ENCODE data around the gene SNCB. TPM values are rescaled to one million over a fixed set of nuclear protein-coding genes. Genes with fewer than 3 reads are reported as not detected.

SNCB gene
- total and polyA plus RNA-seq, 4 donors: 13.6 to 271 (median 157) TPM

DNA sequence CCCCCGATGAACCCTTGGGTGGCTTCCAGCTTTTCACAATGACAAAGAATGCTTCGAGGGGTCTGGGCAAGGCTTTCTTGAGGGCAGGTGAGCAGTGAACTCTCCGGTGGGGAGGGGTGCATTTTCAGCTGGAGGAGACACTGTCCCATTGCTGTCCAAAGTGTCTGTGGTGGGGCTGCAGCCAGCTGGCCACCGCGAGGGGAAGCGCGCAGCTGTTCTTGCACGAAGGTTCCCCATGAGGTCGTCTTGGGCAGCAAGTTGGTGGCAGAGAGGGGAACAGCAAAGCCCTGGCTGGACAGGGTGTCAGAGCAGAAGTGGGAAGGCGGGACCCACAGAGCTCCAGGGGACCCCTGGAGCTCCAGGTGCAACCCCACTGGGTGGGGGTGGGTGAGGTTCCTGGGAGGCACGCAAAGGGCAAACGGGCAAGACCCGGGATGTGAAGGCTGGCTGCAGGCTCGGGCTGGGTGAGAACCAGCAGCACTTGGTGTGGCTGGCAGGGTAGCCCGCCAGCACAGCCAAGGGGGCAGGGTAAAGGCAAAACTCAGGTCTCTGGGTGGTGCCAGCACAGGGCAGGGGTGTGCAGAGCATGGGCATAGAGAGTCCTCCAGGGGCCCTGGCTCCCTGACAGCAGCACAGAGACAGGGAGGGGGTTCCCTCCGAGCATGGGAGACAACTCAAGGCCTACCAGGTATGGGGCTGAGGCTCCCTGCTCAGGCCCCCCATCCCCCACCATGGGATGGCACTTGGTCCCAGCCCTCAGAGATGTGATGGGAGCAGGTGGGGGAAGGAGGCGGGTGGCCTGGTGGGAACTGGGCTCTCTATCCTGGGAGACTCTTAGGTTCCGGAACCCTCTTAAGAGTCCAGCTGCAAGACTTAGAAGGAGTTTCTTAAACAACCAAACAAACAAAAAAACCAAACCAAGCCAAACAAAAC lies 43.6 kb upstream of the SNCB start:
- Histone ChIP-seq H3K27ac (ENCODE audit: low read depth, low read length) (no peak overlapping the region), H3K27me3 (ENCODE audit: control insufficient read depth, insufficient read depth, low read length) (peaks cover 8% of the 10 kb centered on the region), H3K36me3 (ENCODE audit: control insufficient read depth, insufficient read depth, low read length) (no peaks in the 10 kb centered on the region), H3K4me3 (ENCODE audit: low read depth, low read length) (no peak overlapping the region), H3K9me3 (ENCODE audit: control insufficient read depth, insufficient read depth, low read length) (no peaks in the 10 kb centered on the region), H3K4me1 (ENCODE audit: control insufficient read depth, insufficient read depth, low read length) (peaks cover 13% of the 10 kb centered on the region)
- WGBS (ENCODE audit: insufficient coverage): 83% methylated on average over 15 of the region's 18 CpGs
- no peak for DNase-seq (ENCODE audit: low read depth in 4 of 6, low spot score in 6 of 6)

DNA sequence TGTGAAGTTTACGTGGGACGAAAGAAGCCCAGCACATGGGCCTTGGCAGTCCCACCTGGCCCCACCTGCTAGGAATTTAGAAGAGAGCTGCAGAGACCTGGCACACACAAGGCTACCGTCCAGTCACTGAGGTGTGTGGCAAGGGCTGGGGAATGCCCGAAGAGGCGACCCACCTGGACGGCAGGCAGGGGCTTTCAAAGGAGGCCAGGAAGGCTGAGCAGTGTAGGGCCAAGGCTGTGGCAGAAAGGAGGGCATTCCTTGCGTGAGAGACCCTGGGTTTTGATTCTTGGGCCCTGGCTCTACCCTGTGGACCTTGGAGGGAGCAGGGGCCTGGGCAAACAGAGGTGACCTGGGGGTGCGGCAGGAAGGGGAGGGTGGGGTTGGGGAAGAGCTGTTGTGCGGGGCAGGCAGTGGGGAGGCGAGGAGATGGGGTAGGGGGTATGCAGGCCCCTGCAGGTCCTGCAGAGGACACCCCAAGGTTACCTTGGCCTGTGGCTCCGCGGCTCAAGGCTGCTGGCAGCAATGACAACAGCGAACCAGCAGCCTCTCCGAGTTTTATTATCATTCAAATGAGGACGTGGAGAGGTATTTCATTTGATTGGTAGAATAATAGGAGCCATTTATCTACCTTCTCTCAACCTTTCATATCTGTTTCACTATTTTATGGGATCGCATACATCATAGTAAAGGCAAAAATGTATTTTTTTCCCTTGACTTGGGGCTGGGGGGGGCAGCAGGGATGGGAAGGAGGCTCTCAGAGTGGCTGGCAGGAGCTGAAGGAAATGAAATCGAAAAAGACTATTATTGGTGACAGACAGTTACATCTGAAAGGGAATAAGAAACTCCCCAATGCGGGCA lies 41.8 kb upstream of the SNCB start:
- H3K36me3 ChIP-seq (ENCODE audit: control insufficient read depth, insufficient read depth, low read length): no peaks in the 10 kb centered on the region
- H3K27me3 ChIP-seq (ENCODE audit: control insufficient read depth, insufficient read depth, low read length): peaks cover 4% of the 10 kb centered on the region
- H3K9me3 ChIP-seq (ENCODE audit: control insufficient read depth, insufficient read depth, low read length): no peaks in the 10 kb centered on the region
- H3K4me3 ChIP-seq (ENCODE audit: low read depth, low read length): no peak overlapping the region
- no peak overlapping the region for H3K27ac ChIP-seq (ENCODE audit: low read depth, low read length)
- peaks cover 10% of the 10 kb centered on the region for H3K4me1 ChIP-seq (ENCODE audit: control insufficient read depth, insufficient read depth, low read length)
- WGBS (ENCODE audit: insufficient coverage): 75% methylated on average over 10 of the region's 18 CpGs
- peak in 1 of 6 donors; percentile 65 for DNase-seq (ENCODE audit: low read depth in 4 of 6, low spot score in 6 of 6)

DNA sequence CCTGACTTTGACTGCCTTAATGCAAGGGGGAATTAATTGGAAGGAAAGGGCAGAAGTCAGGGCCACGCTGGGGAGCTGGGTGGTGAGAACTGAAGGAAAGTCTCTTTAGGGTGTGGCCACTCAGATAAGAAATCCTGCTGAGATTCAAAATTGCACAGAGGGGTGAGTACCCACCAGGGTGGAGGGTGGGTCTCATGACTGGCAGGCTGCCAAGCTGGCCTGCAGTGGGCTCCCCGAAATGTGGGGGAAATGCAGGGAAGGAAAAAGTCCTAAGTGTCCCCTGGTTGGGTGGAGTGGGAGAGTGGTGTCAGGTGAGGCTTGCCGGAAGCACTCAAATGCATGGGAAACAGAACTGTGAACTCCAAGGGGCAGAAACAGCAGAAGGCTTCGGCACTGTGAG lies 41.1 kb upstream of the SNCB start:
- DNase-seq (ENCODE audit: low read depth in 4 of 6, low spot score in 6 of 6): no peak
- H3K36me3 ChIP-seq (ENCODE audit: control insufficient read depth, insufficient read depth, low read length): no peaks in the 10 kb centered on the region
- peaks cover 10% of the 10 kb centered on the region for H3K4me1 ChIP-seq (ENCODE audit: control insufficient read depth, insufficient read depth, low read length)
- WGBS (ENCODE audit: insufficient coverage): 93% methylated on average over 4 of the region's 4 CpGs
- H3K4me3 ChIP-seq (ENCODE audit: low read depth, low read length): no peak overlapping the region
- no peak overlapping the region for H3K27ac ChIP-seq (ENCODE audit: low read depth, low read length)
- H3K27me3 ChIP-seq (ENCODE audit: control insufficient read depth, insufficient read depth, low read length): peaks cover 4% of the 10 kb centered on the region
- no peaks in the 10 kb centered on the region for H3K9me3 ChIP-seq (ENCODE audit: control insufficient read depth, insufficient read depth, low read length)

DNA sequence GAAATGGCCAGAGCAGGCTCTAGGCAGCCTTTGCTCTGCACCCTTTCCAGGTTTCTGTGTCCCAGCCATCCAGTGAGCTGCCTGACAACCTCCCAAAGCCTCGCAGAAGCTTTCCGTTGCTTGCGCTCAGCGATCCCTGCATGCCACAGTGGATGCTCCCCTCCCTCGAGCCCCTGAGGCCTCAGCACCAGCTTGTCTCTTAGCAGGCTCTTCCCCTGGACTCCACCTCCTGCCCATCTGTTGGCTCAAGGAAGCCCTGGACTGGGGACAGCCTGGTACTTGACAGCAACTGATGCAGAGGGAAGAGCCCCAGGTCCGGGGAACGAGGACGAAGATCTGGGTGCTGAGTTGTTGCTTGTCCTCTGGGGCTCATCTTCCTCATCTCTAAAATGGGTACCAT lies 40.1 kb upstream of the SNCB start:
- peaks cover 10% of the 10 kb centered on the region for H3K4me1 ChIP-seq (ENCODE audit: control insufficient read depth, insufficient read depth, low read length)
- H3K4me3 ChIP-seq (ENCODE audit: low read depth, low read length): no peak overlapping the region
- DNase-seq (ENCODE audit: low read depth in 4 of 6, low spot score in 6 of 6): no peak
- no peaks in the 10 kb centered on the region for H3K36me3 ChIP-seq (ENCODE audit: control insufficient read depth, insufficient read depth, low read length)
- WGBS (ENCODE audit: insufficient coverage): 78% methylated on average over 8 of the region's 8 CpGs
- H3K27me3 ChIP-seq (ENCODE audit: control insufficient read depth, insufficient read depth, low read length): peaks cover 4% of the 10 kb centered on the region
- H3K9me3 ChIP-seq (ENCODE audit: control insufficient read depth, insufficient read depth, low read length): no peaks in the 10 kb centered on the region
- H3K27ac ChIP-seq (ENCODE audit: low read depth, low read length): no peak overlapping the region

DNA sequence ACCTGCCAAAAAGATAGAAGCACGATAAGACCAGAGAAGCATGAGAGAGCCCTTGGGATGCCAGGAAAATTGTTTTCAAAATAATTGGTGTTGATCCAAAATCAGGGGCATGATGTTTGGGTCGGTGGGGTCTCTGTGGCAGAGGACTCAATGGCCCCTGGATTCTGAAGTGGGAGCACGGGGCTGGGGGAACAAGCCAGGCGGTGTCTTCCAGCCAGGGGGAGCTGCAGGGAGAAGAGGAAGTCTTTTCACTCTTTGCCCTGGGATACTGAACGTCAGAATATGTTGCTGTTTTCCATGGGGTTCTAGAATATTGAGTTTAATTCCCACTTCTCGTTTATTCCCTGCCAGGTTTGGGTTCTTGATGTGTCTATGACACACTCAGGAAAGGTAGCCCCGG lies 37.3 kb upstream of the SNCB start:
- 71% methylated on average over 7 of the region's 7 CpGs for WGBS (ENCODE audit: insufficient coverage)

DNA sequence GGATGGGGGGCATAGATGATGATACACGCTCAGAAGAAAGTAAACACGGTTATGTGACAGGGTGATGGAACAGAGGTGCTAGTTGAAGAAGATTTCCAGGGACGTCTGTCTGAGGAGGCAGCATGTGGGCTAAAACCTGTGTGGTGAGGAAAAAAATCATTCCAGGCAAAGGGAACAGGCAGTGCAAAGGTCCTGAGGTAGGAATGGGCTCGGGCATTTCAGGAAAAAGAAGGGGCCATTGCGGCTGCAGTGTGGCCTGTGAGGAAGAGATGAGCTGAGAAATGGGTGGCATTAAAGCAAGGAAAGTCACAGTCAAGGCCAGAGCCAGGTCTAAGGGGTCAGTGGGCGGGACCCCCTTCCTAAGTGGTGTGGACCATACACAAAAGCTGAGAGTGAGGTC lies 35.2 kb upstream of the SNCB start:
- H3K4me1 ChIP-seq (ENCODE audit: control insufficient read depth, insufficient read depth, low read length): peaks cover 19% of the 10 kb centered on the region
- H3K27me3 ChIP-seq (ENCODE audit: control insufficient read depth, insufficient read depth, low read length): peaks cover 6% of the 10 kb centered on the region
- no peak overlapping the region for H3K4me3 ChIP-seq (ENCODE audit: low read depth, low read length)
- no peaks in the 10 kb centered on the region for H3K9me3 ChIP-seq (ENCODE audit: control insufficient read depth, insufficient read depth, low read length)
- no peak for DNase-seq (ENCODE audit: low read depth in 4 of 6, low spot score in 6 of 6)
- WGBS (ENCODE audit: insufficient coverage): 90% methylated on average over 6 of the region's 6 CpGs
- H3K27ac ChIP-seq (ENCODE audit: low read depth, low read length): no peak overlapping the region
- no peaks in the 10 kb centered on the region for H3K36me3 ChIP-seq (ENCODE audit: control insufficient read depth, insufficient read depth, low read length)

More for the DNA sequence above, 37.3 kb upstream of the SNCB start:
- Histone ChIP-seq H3K4me1 (ENCODE audit: control insufficient read depth, insufficient read depth, low read length) (peaks cover 16% of the 10 kb centered on the region), H3K27me3 (ENCODE audit: control insufficient read depth, insufficient read depth, low read length) (peaks cover 6% of the 10 kb centered on the region), H3K4me3 (ENCODE audit: low read depth, low read length) (no peak overlapping the region), H3K36me3 (ENCODE audit: control insufficient read depth, insufficient read depth, low read length) (no peaks in the 10 kb centered on the region), H3K27ac (ENCODE audit: low read depth, low read length) (no peak overlapping the region), H3K9me3 (ENCODE audit: control insufficient read depth, insufficient read depth, low read length) (no peaks in the 10 kb centered on the region)
- no peak for DNase-seq (ENCODE audit: low read depth in 4 of 6, low spot score in 6 of 6)

DNA sequence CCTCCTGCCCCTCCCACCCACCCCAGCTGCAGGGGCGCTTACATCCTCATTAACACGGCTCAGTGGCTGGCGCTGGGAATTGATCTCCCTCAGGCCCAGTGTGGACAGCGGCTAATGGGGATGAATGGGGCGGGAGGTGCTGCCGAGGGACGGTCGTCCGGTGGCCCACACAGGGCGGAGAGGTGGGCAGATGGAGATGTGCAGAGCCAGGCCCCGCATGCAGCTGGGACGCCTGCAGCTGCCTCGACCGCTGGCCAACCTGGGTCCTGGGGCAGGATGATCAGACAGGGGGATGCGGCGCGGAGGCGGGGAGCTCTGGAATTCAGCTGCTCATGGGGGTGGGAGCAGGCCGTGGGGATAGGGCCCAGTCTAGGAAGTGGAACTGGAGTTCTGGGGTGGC lies 34.6 kb upstream of the SNCB start:
- 25% methylated on average over 17 of the region's 19 CpGs for WGBS (ENCODE audit: insufficient coverage)
- peaks cover 4% of the 10 kb centered on the region for H3K27me3 ChIP-seq (ENCODE audit: control insufficient read depth, insufficient read depth, low read length)
- DNase-seq (ENCODE audit: low read depth in 4 of 6, low spot score in 6 of 6): no peak

DNA sequence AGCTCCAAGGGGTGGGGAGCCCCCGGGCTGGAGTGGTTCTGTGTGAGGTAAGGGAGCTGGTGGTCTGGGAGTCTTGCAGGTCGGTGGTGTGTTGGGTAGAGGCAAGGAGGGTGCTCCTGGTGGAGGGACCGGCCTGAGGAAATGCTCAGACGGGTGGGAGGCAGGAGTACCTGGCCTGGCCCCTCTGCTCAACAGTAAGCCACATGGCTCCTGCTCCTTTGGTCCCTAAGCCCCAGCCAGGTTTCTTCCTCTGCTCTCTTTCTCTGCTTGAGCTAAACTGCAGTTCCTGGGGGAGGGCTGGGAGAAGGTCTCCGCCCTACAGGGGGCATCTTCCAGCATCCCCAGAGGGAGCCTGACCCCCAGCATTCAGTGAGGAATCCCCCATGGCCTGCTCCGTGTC lies 34.1 kb upstream of the SNCB start:
- Histone ChIP-seq H3K4me3 (ENCODE audit: low read depth, low read length) (no peak overlapping the region), H3K36me3 (ENCODE audit: control insufficient read depth, insufficient read depth, low read length) (no peaks in the 10 kb centered on the region), H3K27ac (ENCODE audit: low read depth, low read length) (no peak overlapping the region), H3K9me3 (ENCODE audit: control insufficient read depth, insufficient read depth, low read length) (no peaks in the 10 kb centered on the region), H3K27me3 (ENCODE audit: control insufficient read depth, insufficient read depth, low read length) (peaks cover 4% of the 10 kb centered on the region), H3K4me1 (ENCODE audit: control insufficient read depth, insufficient read depth, low read length) (peaks cover 13% of the 10 kb centered on the region)
- WGBS (ENCODE audit: insufficient coverage): 35% methylated on average over 5 of the region's 6 CpGs
- no peak for DNase-seq (ENCODE audit: low read depth in 4 of 6, low spot score in 6 of 6)

More for the DNA sequence above, 34.6 kb upstream of the SNCB start:
- Histone ChIP-seq H3K36me3 (ENCODE audit: control insufficient read depth, insufficient read depth, low read length) (no peaks in the 10 kb centered on the region), H3K4me3 (ENCODE audit: low read depth, low read length) (no peak overlapping the region), H3K9me3 (ENCODE audit: control insufficient read depth, insufficient read depth, low read length) (no peaks in the 10 kb centered on the region), H3K27ac (ENCODE audit: low read depth, low read length) (no peak overlapping the region), H3K4me1 (ENCODE audit: control insufficient read depth, insufficient read depth, low read length) (peaks cover 15% of the 10 kb centered on the region)

DNA sequence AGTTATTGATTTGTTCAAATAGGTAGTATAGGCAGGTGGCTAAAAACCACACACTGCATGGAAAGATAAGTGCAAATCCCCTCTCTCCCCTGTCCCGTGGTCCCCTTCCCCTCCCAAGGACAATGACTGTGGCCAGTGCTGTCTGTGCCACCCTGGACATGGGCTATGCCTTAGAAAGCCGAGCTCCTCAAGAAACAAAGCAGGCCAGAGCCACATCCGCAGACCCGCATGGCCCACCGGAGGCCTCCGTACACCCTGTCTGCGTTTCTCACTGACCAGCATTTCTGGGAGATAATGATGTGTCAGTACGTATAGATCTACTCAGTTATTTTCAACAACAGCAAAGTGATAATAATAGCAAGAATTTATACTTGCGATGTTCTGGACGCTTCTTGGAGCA lies 33.2 kb upstream of the SNCB start:
- Histone ChIP-seq H3K4me1 (ENCODE audit: control insufficient read depth, insufficient read depth, low read length) (peaks cover 13% of the 10 kb centered on the region), H3K27ac (ENCODE audit: low read depth, low read length) (no peak overlapping the region), H3K4me3 (ENCODE audit: low read depth, low read length) (no peak overlapping the region), H3K27me3 (ENCODE audit: control insufficient read depth, insufficient read depth, low read length) (peaks cover 2% of the 10 kb centered on the region), H3K9me3 (ENCODE audit: control insufficient read depth, insufficient read depth, low read length) (no peaks in the 10 kb centered on the region), H3K36me3 (ENCODE audit: control insufficient read depth, insufficient read depth, low read length) (peaks cover 9% of the 10 kb centered on the region)
- WGBS (ENCODE audit: insufficient coverage): 79% methylated on average over 7 of the region's 10 CpGs
- no peak for DNase-seq (ENCODE audit: low read depth in 4 of 6, low spot score in 6 of 6)
